HEK293 (cell line): ENCODE data around the gene STX1B.

Experiments
- ZEB2 ChIP-seq: fragments of 450-650 bp; formaldehyde crosslinking; IDR thresholded peaks from 2 replicates; pipeline ENCODE4 v1.5.1; 2016; ENCODE audit warnings: missing biosample characterization, missing genetic modification characterization
- ZNF121 ChIP-seq: fragments of 450-650 bp; formaldehyde crosslinking; IDR thresholded peaks from 2 replicates; pipeline ENCODE4 v1.5.1; 2016; ENCODE audit warnings: missing biosample characterization, missing genetic modification characterization
- ZNF169 ChIP-seq: fragments of 450-650 bp; formaldehyde crosslinking; IDR thresholded peaks from 2 replicates; pipeline ENCODE4 v1.5.1; 2016; ENCODE audit warnings: missing biosample characterization, missing genetic modification characterization
- ZNF707 ChIP-seq: fragments of 450-650 bp; formaldehyde crosslinking; IDR thresholded peaks from 2 replicates; pipeline ENCODE4 v1.5.1; 2016; ENCODE audit warnings: missing biosample characterization, missing genetic modification characterization
- TF ChIP-seq, protein P1 (sequence below): fragments of 450-650 bp; formaldehyde crosslinking; IDR thresholded peaks from 2 replicates; pipeline ENCODE4 v1.5.1; 2016; ENCODE audit warnings: missing biosample characterization, missing genetic modification characterization
- TF ChIP-seq, protein P2 (sequence below): fragments of 450-650 bp; formaldehyde crosslinking; IDR thresholded peaks from 2 replicates; pipeline ENCODE4 v1.5.1; 2016; ENCODE audit warnings: missing biosample characterization, missing genetic modification characterization
- TF ChIP-seq, protein P3 (sequence below): fragments of 450-650 bp; formaldehyde crosslinking; IDR thresholded peaks from 2 replicates; pipeline ENCODE4 v1.5.1; 2016; ENCODE audit warnings: missing biosample characterization, missing genetic modification characterization

DNA sequence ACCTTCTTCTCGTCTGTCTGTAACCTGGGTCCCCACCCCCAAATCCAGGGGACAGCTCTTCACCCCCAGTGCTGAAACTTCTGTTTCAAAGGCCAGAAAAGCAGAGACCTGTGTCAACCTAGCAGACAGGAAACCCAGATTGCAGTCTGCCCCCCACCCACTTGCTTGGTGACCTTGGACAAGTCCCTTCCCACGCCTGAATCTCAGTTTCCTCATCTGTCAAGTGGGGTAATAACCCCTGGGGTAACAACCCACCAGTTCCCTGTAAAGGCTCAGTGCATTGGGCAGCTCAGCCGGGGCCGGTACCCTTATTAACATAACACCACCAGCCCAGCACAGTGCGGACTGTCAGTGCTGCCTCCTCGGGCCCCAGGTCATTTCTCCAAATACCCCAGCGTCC lies 1.3 kb downstream of the STX1B start:
- TF ChIP-seq ZEB2 (tag by site-specific recombination): no peak
- TF ChIP-seq, protein P1, sequence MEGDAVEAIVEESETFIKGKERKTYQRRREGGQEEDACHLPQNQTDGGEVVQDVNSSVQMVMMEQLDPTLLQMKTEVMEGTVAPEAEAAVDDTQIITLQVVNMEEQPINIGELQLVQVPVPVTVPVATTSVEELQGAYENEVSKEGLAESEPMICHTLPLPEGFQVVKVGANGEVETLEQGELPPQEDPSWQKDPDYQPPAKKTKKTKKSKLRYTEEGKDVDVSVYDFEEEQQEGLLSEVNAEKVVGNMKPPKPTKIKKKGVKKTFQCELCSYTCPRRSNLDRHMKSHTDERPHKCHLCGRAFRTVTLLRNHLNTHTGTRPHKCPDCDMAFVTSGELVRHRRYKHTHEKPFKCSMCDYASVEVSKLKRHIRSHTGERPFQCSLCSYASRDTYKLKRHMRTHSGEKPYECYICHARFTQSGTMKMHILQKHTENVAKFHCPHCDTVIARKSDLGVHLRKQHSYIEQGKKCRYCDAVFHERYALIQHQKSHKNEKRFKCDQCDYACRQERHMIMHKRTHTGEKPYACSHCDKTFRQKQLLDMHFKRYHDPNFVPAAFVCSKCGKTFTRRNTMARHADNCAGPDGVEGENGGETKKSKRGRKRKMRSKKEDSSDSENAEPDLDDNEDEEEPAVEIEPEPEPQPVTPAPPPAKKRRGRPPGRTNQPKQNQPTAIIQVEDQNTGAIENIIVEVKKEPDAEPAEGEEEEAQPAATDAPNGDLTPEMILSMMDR (tag by site-specific recombination): no peak
- TF ChIP-seq ZNF169 (tag by site-specific recombination): no peak
- TF ChIP-seq, protein P2, sequence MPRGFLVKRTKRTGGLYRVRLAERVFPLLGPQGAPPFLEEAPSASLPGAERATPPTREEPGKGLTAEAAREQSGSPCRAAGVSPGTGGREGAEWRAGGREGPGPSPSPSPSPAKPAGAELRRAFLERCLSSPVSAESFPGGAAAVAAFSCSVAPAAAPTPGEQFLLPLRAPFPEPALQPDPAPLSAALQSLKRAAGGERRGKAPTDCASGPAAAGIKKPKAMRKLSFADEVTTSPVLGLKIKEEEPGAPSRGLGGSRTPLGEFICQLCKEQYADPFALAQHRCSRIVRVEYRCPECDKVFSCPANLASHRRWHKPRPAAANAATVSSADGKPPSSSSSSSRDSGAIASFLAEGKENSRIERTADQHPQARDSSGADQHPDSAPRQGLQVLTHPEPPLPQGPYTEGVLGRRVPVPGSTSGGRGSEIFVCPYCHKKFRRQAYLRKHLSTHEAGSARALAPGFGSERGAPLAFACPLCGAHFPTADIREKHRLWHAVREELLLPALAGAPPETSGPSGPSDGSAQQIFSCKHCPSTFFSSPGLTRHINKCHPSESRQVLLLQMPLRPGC (tag by site-specific recombination): no peak
- TF ChIP-seq, protein P3, sequence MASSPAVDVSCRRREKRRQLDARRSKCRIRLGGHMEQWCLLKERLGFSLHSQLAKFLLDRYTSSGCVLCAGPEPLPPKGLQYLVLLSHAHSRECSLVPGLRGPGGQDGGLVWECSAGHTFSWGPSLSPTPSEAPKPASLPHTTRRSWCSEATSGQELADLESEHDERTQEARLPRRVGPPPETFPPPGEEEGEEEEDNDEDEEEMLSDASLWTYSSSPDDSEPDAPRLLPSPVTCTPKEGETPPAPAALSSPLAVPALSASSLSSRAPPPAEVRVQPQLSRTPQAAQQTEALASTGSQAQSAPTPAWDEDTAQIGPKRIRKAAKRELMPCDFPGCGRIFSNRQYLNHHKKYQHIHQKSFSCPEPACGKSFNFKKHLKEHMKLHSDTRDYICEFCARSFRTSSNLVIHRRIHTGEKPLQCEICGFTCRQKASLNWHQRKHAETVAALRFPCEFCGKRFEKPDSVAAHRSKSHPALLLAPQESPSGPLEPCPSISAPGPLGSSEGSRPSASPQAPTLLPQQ (tag by site-specific recombination): no peak
- no peak for TF ChIP-seq ZNF707 (tag by site-specific recombination)
- TF ChIP-seq ZNF121 (tag by site-specific recombination): no peak
